Measurements from ENCODE around the gene SARM1. TPM values are rescaled to one million over a fixed set of nuclear protein-coding genes. Genes with fewer than 3 reads are reported as not detected.
"Not testable (repeated sequence)": the region's sequence is repeated elsewhere in the genome, so short reads cannot be mapped to it uniquely, and the experiment has no call there.

The SARM1 gene
- total RNA-seq, 1 donor from 2014 or later, result 5.7 TPM

GRCh38 chr17:28427982-28428381, 56.5 kb downstream of the SARM1 start:
- H3K27me3 ChIP-seq (ENCODE audit: control insufficient read depth in 3 of 3, insufficient read depth in 3 of 3, low read length in 3 of 3), result peaks cover 4 to 16% (median 7%) of the 10 kb centered on the region in 3 donors
- not testable (repeated sequence) for H3K9ac ChIP-seq (ENCODE audit: low read depth in 1 of 3, low read length in 3 of 3); H3K36me3 ChIP-seq (ENCODE audit: control insufficient read depth in 3 of 3, insufficient read depth in 3 of 3, low read length in 3 of 3); H3K4me1 ChIP-seq (ENCODE audit: control insufficient read depth in 3 of 3, insufficient read depth in 3 of 3, low read length in 3 of 3); H3K9me3 ChIP-seq (ENCODE audit: control insufficient read depth in 3 of 3, low read length in 3 of 3); H3K4me3 ChIP-seq (ENCODE audit: low read length in 3 of 3); H3K27ac ChIP-seq (ENCODE audit: low read depth, low read length)

- peaks cover 0 to 5% (median 4%) of the 10 kb centered on the region in 3 donors for H3K27me3 ChIP-seq (ENCODE audit: control insufficient read depth in 3 of 3, insufficient read depth in 3 of 3, low read length in 3 of 3)
- no peak overlapping the region for H3K27ac ChIP-seq (ENCODE audit: low read depth, low read length)
- H3K4me1 ChIP-seq (ENCODE audit: control insufficient read depth in 3 of 3, insufficient read depth in 3 of 3, low read length in 3 of 3), result no peaks in the 10 kb centered on the region
- H3K9me3 ChIP-seq (ENCODE audit: control insufficient read depth in 3 of 3, low read length in 3 of 3), result no peaks in the 10 kb centered on the region
- H3K9ac ChIP-seq (ENCODE audit: low read depth in 1 of 3, low read length in 3 of 3), result no peak overlapping the region
- H3K4me3 ChIP-seq (ENCODE audit: low read length in 3 of 3), result no peak overlapping the region
- H3K36me3 ChIP-seq (ENCODE audit: control insufficient read depth in 3 of 3, insufficient read depth in 3 of 3, low read length in 3 of 3), result no peaks in the 10 kb centered on the region
Observed at GRCh38 chr17:28433721-28434120, 62.2 kb downstream of the SARM1 start.

- H3K9ac ChIP-seq (ENCODE audit: low read depth in 1 of 3, low read length in 3 of 3); H3K4me1 ChIP-seq (ENCODE audit: control insufficient read depth in 3 of 3, insufficient read depth in 3 of 3, low read length in 3 of 3); H3K27ac ChIP-seq (ENCODE audit: low read depth, low read length); H3K9me3 ChIP-seq (ENCODE audit: control insufficient read depth in 3 of 3, low read length in 3 of 3); H3K36me3 ChIP-seq (ENCODE audit: control insufficient read depth in 3 of 3, insufficient read depth in 3 of 3, low read length in 3 of 3); H3K27me3 ChIP-seq (ENCODE audit: control insufficient read depth in 3 of 3, insufficient read depth in 3 of 3, low read length in 3 of 3); H3K4me3 ChIP-seq (ENCODE audit: low read length in 3 of 3): not testable (repeated sequence)
Observed at GRCh38 chr17:28434326-28434725, 62.8 kb downstream of the SARM1 start.

- Histone ChIP-seq H3K9me3 (ENCODE audit: control insufficient read depth in 3 of 3, low read length in 3 of 3) (no peaks in the 10 kb centered on the region), H3K9ac (ENCODE audit: low read depth in 1 of 3, low read length in 3 of 3) (no peak overlapping the region), H3K4me3 (ENCODE audit: low read length in 3 of 3) (no peak overlapping the region), H3K4me1 (ENCODE audit: control insufficient read depth in 3 of 3, insufficient read depth in 3 of 3, low read length in 3 of 3) (no peaks in the 10 kb centered on the region), H3K36me3 (ENCODE audit: control insufficient read depth in 3 of 3, insufficient read depth in 3 of 3, low read length in 3 of 3) (no peaks in the 10 kb centered on the region), H3K27ac (ENCODE audit: low read depth, low read length) (no peak overlapping the region), H3K27me3 (ENCODE audit: control insufficient read depth in 3 of 3, insufficient read depth in 3 of 3, low read length in 3 of 3) (no peaks in the 10 kb centered on the region)
Observed at GRCh38 chr17:28443901-28444638, 72.6 kb downstream of the SARM1 start.

DNA sequence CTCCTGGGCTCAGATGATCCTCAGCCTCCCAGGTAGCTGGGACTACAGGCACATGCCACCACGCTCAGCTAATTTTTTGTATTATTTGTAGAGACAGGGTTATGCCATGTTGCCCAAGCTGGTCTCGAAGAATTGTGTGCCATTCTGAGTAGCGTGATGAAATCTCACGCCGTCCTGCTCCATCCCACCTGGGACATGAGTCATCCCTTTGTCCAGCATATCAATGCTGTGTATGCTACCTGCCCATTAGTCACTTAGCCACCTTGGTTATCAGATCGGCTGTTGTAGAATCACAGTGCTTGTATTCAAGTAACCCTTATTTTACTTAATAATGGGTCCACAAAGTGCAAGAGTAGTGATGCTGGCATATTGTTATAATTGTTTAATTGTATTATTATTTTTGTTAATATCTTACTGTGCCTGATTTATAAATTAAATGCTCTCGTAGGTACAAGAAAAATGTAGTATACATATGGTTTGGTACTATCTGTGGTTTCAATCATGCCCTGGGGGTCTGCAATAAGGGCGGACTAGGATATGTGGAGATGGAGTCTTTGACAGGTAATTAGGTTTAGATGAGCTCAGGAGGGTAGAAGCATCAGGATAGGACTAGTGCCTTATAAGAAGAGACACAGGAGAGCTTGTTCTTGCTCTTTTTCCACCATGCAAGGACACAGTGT, 75.4 kb downstream of the SARM1 start:
- Histone ChIP-seq H3K27me3 (ENCODE audit: control insufficient read depth in 3 of 3, insufficient read depth in 3 of 3, low read length in 3 of 3) (no peaks in the 10 kb centered on the region), H3K9me3 (ENCODE audit: control insufficient read depth in 3 of 3, low read length in 3 of 3) (no peaks in the 10 kb centered on the region), H3K27ac (ENCODE audit: low read depth, low read length) (no peak overlapping the region), H3K9ac (ENCODE audit: low read depth in 1 of 3, low read length in 3 of 3) (no peak overlapping the region), H3K36me3 (ENCODE audit: control insufficient read depth in 3 of 3, insufficient read depth in 3 of 3, low read length in 3 of 3) (no peaks in the 10 kb centered on the region), H3K4me1 (ENCODE audit: control insufficient read depth in 3 of 3, insufficient read depth in 3 of 3, low read length in 3 of 3) (no peaks in the 10 kb centered on the region), H3K4me3 (ENCODE audit: low read length in 3 of 3) (no peak overlapping the region)

GRCh38 chr17:28447396-28447760, 75.9 kb downstream of the SARM1 start:
- no peak overlapping the region for H3K27ac ChIP-seq (ENCODE audit: low read depth, low read length)
- no peaks in the 10 kb centered on the region for H3K9me3 ChIP-seq (ENCODE audit: control insufficient read depth in 3 of 3, low read length in 3 of 3)
- no peaks in the 10 kb centered on the region for H3K27me3 ChIP-seq (ENCODE audit: control insufficient read depth in 3 of 3, insufficient read depth in 3 of 3, low read length in 3 of 3)
- no peaks in the 10 kb centered on the region for H3K4me1 ChIP-seq (ENCODE audit: control insufficient read depth in 3 of 3, insufficient read depth in 3 of 3, low read length in 3 of 3)
- no peak overlapping the region for H3K9ac ChIP-seq (ENCODE audit: low read depth in 1 of 3, low read length in 3 of 3)
- H3K4me3 ChIP-seq (ENCODE audit: low read length in 3 of 3), result no peak overlapping the region
- no peaks in the 10 kb centered on the region for H3K36me3 ChIP-seq (ENCODE audit: control insufficient read depth in 3 of 3, insufficient read depth in 3 of 3, low read length in 3 of 3)

GRCh38 chr17:28449859-28450258, 78.4 kb downstream of the SARM1 start:
- Histone ChIP-seq H3K4me1 (ENCODE audit: control insufficient read depth in 3 of 3, insufficient read depth in 3 of 3, low read length in 3 of 3) (no peaks in the 10 kb centered on the region), H3K27ac (ENCODE audit: low read depth, low read length) (no peak overlapping the region), H3K4me3 (ENCODE audit: low read length in 3 of 3) (no peak overlapping the region), H3K36me3 (ENCODE audit: control insufficient read depth in 3 of 3, insufficient read depth in 3 of 3, low read length in 3 of 3) (no peaks in the 10 kb centered on the region), H3K27me3 (ENCODE audit: control insufficient read depth in 3 of 3, insufficient read depth in 3 of 3, low read length in 3 of 3) (no peaks in the 10 kb centered on the region), H3K9me3 (ENCODE audit: control insufficient read depth in 3 of 3, low read length in 3 of 3) (no peaks in the 10 kb centered on the region), H3K9ac (ENCODE audit: low read depth in 1 of 3, low read length in 3 of 3) (no peak overlapping the region)

Other genes with a start within 250 kb of the SARM1 start
- gene TMEM97, start 52.5 kb upstream of the SARM1 start, total RNA-seq, result 12.5 TPM
- gene IFT20, start 36.2 kb upstream of the SARM1 start, total RNA-seq, result 19.8 TPM
- 18.8 TPM for gene TNFAIP1, start 35.9 kb upstream of the SARM1 start, total RNA-seq
- gene POLDIP2, start 14.2 kb upstream of the SARM1 start, total RNA-seq, result 44.4 TPM
- gene SEBOX, start 6.5 kb upstream of the SARM1 start, total RNA-seq, result not detected
- gene VTN, start 1.4 kb upstream of the SARM1 start, total RNA-seq, result 0.52 TPM
- 4.7 TPM for gene SLC46A1, start 34.5 kb downstream of the SARM1 start, total RNA-seq
- not detected for gene SLC13A2, start 102.0 kb downstream of the SARM1 start, total RNA-seq
- gene FOXN1, start 134.7 kb downstream of the SARM1 start, total RNA-seq, result not detected
- 5.7 TPM for gene UNC119, start 180.9 kb downstream of the SARM1 start, total RNA-seq
- gene PIGS, start 199.8 kb downstream of the SARM1 start, total RNA-seq, result 19.3 TPM
- gene ALDOC, start 205.2 kb downstream of the SARM1 start, total RNA-seq, result 4.7 TPM
- gene SPAG5, start 227.3 kb downstream of the SARM1 start, total RNA-seq, result 5.7 TPM
- gene RSKR, start 242.5 kb downstream of the SARM1 start, total RNA-seq, result 3.7 TPM